OCI-LY1 (cell line): ENCODE data around the gene ZNF775.
A peak's percentile ranks its signal among the peaks of the same experiment; 100 is the strongest.

Experiments
- H2AFZ ChIP-seq: fragments of 200-600 bp; sonication (generic), shearing (Covaris generic); 2 replicates; pipeline ENCODE4 v1.6.0; 2014; ENCODE audit warnings: antibody characterized with exemption, mild to moderate bottlenecking, low read length
- H3F3A ChIP-seq: fragments of 200-600 bp; sonication (generic), shearing (Covaris generic); 2 replicates; pipeline ENCODE4 v1.6.0; 2014; ENCODE audit warnings: mild to moderate bottlenecking, antibody characterized with exemption, low read length, moderate library complexity; ENCODE audit not compliant: insufficient read depth
- H3K27ac ChIP-seq: fragments of 200-600 bp; sonication (generic); 2 replicates; pipeline ENCODE4 v1.5.1; 2014; ENCODE audit warnings: low read length, mixed run types, mild to moderate bottlenecking, low read depth; ENCODE audit not compliant: poor library complexity, severe bottlenecking
- H3K27me3 ChIP-seq: fragments of 200-600 bp; sonication (generic); 2 replicates; pipeline ENCODE4 v1.6.0; 2014; ENCODE audit warnings: antibody characterized with exemption, mild to moderate bottlenecking, low read length, moderate library complexity; ENCODE audit not compliant: insufficient read depth
- H3K36me3 ChIP-seq: fragments of 200-600 bp; sonication (generic); 2 replicates; pipeline ENCODE4 v1.6.1; 2014; ENCODE audit warnings: mild to moderate bottlenecking, antibody characterized with exemption, low read length, moderate library complexity, mixed read lengths; ENCODE audit not compliant: insufficient read depth
- H3K4me1 ChIP-seq: fragments of 200-600 bp; sonication (generic); 2 replicates; pipeline ENCODE4 v1.5.1; 2014; ENCODE audit warnings: mild to moderate bottlenecking, low read length, moderate library complexity; ENCODE audit not compliant: insufficient read depth, severe bottlenecking
- H3K4me2 ChIP-seq: fragments of 200-600 bp; sonication (generic), shearing (Covaris generic); 2 replicates; pipeline ENCODE4 v1.6.1; 2014; ENCODE audit warnings: low read length
- H3K4me3 ChIP-seq: fragments of 200-600 bp; sonication (generic); 2 replicates; pipeline ENCODE4 v1.5.1; 2014; ENCODE audit warnings: low read length, low read depth, mild to moderate bottlenecking, mixed read lengths; ENCODE audit not compliant: poor library complexity, severe bottlenecking
- H3K79me2 ChIP-seq: fragments of 200-600 bp; shearing (Covaris generic); 2 replicates; pipeline ENCODE4 v1.6.1; 2016; ENCODE audit warnings: mixed run types, low read length, mixed read lengths; ENCODE audit not compliant: insufficient read depth
- H3K9ac ChIP-seq: fragments of 200-600 bp; sonication (generic), shearing (Covaris generic); 2 replicates; pipeline ENCODE4 v1.6.1; 2014; ENCODE audit warnings: mild to moderate bottlenecking, low read length, mixed read lengths
- H3K9me2 ChIP-seq: fragments of 200-600 bp; sonication (generic), shearing (Covaris generic); 2 replicates; pipeline ENCODE4 v1.6.1; 2014; ENCODE audit warnings: low read depth, mild to moderate bottlenecking, low read length, mixed read lengths
- H3K9me3 ChIP-seq: fragments of 200-600 bp; shearing (Covaris generic); 2 replicates; pipeline ENCODE4 v1.6.1; 2014; ENCODE audit warnings: low read length, mixed read lengths
- H4K20me1 ChIP-seq: fragments of 200-600 bp; sonication (generic), shearing (Covaris generic); 2 replicates; pipeline ENCODE4 v1.6.0; 2016; ENCODE audit warnings: mild to moderate bottlenecking, low read length; ENCODE audit not compliant: insufficient read depth
- EZH2 ChIP-seq: fragments of 200-600 bp; sonication (generic), shearing (Covaris generic); IDR thresholded peaks from 2 replicates; pipeline ENCODE4 v1.8.0; 2017; ENCODE audit warnings: borderline replicate concordance, mixed run types, mild to moderate bottlenecking, antibody characterized with exemption, low read length, moderate library complexity, mixed read lengths
- TF ChIP-seq, protein P1 (sequence below): fragments of 200-600 bp; sonication (generic), shearing (Covaris generic); IDR thresholded peaks from 2 replicates; pipeline ENCODE4 v1.5.1; 2017; ENCODE audit warnings: mild to moderate bottlenecking, antibody characterized with exemption, low read length, moderate library complexity, mixed read lengths

Gene ZNF775

GRCh38 chr7:150363872-150364271 is 15.3 kb upstream of the ZNF775 start:
- no peaks in the 10 kb centered on the region for H3K27me3 ChIP-seq
- H2AFZ ChIP-seq = no peak overlapping the region
- H3K9ac ChIP-seq = no peak overlapping the region
- no peaks in the 10 kb centered on the region for H3K9me3 ChIP-seq
- H3K27ac ChIP-seq = peak overlapping the region; percentile 41
- H3K9me2 ChIP-seq = no peaks in the 10 kb centered on the region
- H3K36me3 ChIP-seq = no peaks in the 10 kb centered on the region
- peak overlapping the region; percentile 13; the same call in 1 of the 2 replicates for H3K4me2 ChIP-seq
- no peaks in the 10 kb centered on the region for H4K20me1 ChIP-seq
- H3K79me2 ChIP-seq = no peaks in the 10 kb centered on the region
- H3K4me1 ChIP-seq = peaks cover 60% of the 10 kb centered on the region
- no peaks in the 10 kb centered on the region; the same call in 1 of the 2 replicates for H3F3A ChIP-seq
- no peak overlapping the region for H3K4me3 ChIP-seq
- TF ChIP-seq EZH2 = no peak
- TF ChIP-seq, protein P1, sequence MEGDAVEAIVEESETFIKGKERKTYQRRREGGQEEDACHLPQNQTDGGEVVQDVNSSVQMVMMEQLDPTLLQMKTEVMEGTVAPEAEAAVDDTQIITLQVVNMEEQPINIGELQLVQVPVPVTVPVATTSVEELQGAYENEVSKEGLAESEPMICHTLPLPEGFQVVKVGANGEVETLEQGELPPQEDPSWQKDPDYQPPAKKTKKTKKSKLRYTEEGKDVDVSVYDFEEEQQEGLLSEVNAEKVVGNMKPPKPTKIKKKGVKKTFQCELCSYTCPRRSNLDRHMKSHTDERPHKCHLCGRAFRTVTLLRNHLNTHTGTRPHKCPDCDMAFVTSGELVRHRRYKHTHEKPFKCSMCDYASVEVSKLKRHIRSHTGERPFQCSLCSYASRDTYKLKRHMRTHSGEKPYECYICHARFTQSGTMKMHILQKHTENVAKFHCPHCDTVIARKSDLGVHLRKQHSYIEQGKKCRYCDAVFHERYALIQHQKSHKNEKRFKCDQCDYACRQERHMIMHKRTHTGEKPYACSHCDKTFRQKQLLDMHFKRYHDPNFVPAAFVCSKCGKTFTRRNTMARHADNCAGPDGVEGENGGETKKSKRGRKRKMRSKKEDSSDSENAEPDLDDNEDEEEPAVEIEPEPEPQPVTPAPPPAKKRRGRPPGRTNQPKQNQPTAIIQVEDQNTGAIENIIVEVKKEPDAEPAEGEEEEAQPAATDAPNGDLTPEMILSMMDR = no peak

- Histone ChIP-seq H3K4me3 (no peak overlapping the region), H3K36me3 (no peaks in the 10 kb centered on the region), H3K9ac (no peak overlapping the region), H3K9me3 (no peaks in the 10 kb centered on the region), H3K9me2 (no peaks in the 10 kb centered on the region), H2AFZ (no peak overlapping the region), H3K79me2 (no peaks in the 10 kb centered on the region), H3K27ac (no peak overlapping the region), H3K27me3 (no peaks in the 10 kb centered on the region), H3K4me1 (peaks cover 66% of the 10 kb centered on the region), H3K4me2 (no peak overlapping the region), H4K20me1 (no peaks in the 10 kb centered on the region), H3F3A (no peaks in the 10 kb centered on the region; the same call in 1 of the 2 replicates)
- TF ChIP-seq, protein P1 = no peak
- TF ChIP-seq EZH2 = no peak
Measured at GRCh38 chr7:150365194-150365593, 13.9 kb upstream of the ZNF775 start.

GRCh38 chr7:150365673-150366398 is 13.3 kb upstream of the ZNF775 start:
- Histone ChIP-seq H3K79me2 (no peaks in the 10 kb centered on the region), H3K4me1 (peaks cover 72% of the 10 kb centered on the region), H4K20me1 (no peaks in the 10 kb centered on the region), H3K27ac (peak overlapping the region; percentile 71), H3K4me3 (no peak overlapping the region), H3K36me3 (peaks cover 4% of the 10 kb centered on the region; the same call in 1 of the 2 replicates), H3K9me2 (no peaks in the 10 kb centered on the region), H2AFZ (no peak overlapping the region), H3K9me3 (no peaks in the 10 kb centered on the region), H3F3A (no peaks in the 10 kb centered on the region; the same call in 1 of the 2 replicates), H3K9ac (no peak overlapping the region), H3K4me2 (no peak overlapping the region; the same call in 1 of the 2 replicates), H3K27me3 (no peaks in the 10 kb centered on the region)
- TF ChIP-seq EZH2 = no peak
- TF ChIP-seq, protein P1 = no peak
